ENCODE results near the gene CEP128. TPM values are rescaled to one million over a fixed set of nuclear protein-coding genes. Genes with fewer than 3 reads are reported as not detected.

CEP128 gene
- total RNA-seq, 1 donor from 2014 or later: 18.2 TPM

- Mint-ChIP-seq H3K4me3 (no peak overlapping the region), H3K36me3 (ENCODE audit: low read depth) (peaks cover 7% of the 10 kb centered on the region), H3K4me1 (ENCODE audit: low read depth) (no peaks in the 10 kb centered on the region), H3K27me3 (ENCODE audit: insufficient read depth) (no peaks in the 10 kb centered on the region), H3K27ac (no peak overlapping the region), H3K9me3 (no peaks in the 10 kb centered on the region)
- no peak for DNase-seq (ENCODE audit: low spot score)
- intact Hi-C loops (cut with micrococcal nuclease): no loop called here
Measured at GRCh38 chr14:80780500-80780899, 161.0 kb downstream of the CEP128 start.

- Mint-ChIP-seq H3K27me3 (ENCODE audit: insufficient read depth) (no peaks in the 10 kb centered on the region), H3K4me3 (no peak overlapping the region), H3K4me1 (ENCODE audit: low read depth) (no peaks in the 10 kb centered on the region), H3K9me3 (no peaks in the 10 kb centered on the region), H3K36me3 (ENCODE audit: low read depth) (peaks cover 5% of the 10 kb centered on the region), H3K27ac (no peak overlapping the region)
- intact Hi-C loops (cut with micrococcal nuclease): no loop called here
- DNase-seq (ENCODE audit: low spot score): no peak
Measured at GRCh38 chr14:80776657-80777056, 164.9 kb downstream of the CEP128 start.

- no peaks in the 10 kb centered on the region for H3K27me3 Mint-ChIP-seq (ENCODE audit: insufficient read depth)
- H3K4me1 Mint-ChIP-seq (ENCODE audit: low read depth): no peaks in the 10 kb centered on the region
- intact Hi-C loops (cut with micrococcal nuclease): no loop called here
- H3K4me3 Mint-ChIP-seq: no peak overlapping the region
- no peak overlapping the region for H3K27ac Mint-ChIP-seq
- H3K36me3 Mint-ChIP-seq (ENCODE audit: low read depth): peaks cover 5% of the 10 kb centered on the region
- no peak for DNase-seq (ENCODE audit: low spot score)
- H3K9me3 Mint-ChIP-seq: no peaks in the 10 kb centered on the region
Measured at GRCh38 chr14:80776186-80776585, 165.4 kb downstream of the CEP128 start.

- H3K4me3 Mint-ChIP-seq: no peak overlapping the region
- no peaks in the 10 kb centered on the region for H3K9me3 Mint-ChIP-seq
- intact Hi-C loops (cut with micrococcal nuclease): no loop called here
- H3K27ac Mint-ChIP-seq: no peak overlapping the region
- H3K4me1 Mint-ChIP-seq (ENCODE audit: low read depth): no peaks in the 10 kb centered on the region
- H3K36me3 Mint-ChIP-seq (ENCODE audit: low read depth): no peaks in the 10 kb centered on the region
- no peak for DNase-seq (ENCODE audit: low spot score)
- H3K27me3 Mint-ChIP-seq (ENCODE audit: insufficient read depth): no peaks in the 10 kb centered on the region
Measured at GRCh38 chr14:80772504-80772903, 169.0 kb downstream of the CEP128 start.

GRCh38 chr14:80771201-80771600 is 170.3 kb downstream of the CEP128 start:
- no peak for DNase-seq (ENCODE audit: low spot score)
- Mint-ChIP-seq H3K9me3 (no peaks in the 10 kb centered on the region), H3K27me3 (ENCODE audit: insufficient read depth) (no peaks in the 10 kb centered on the region), H3K36me3 (ENCODE audit: low read depth) (no peaks in the 10 kb centered on the region), H3K4me1 (ENCODE audit: low read depth) (no peaks in the 10 kb centered on the region), H3K27ac (no peak overlapping the region), H3K4me3 (no peak overlapping the region)
- intact Hi-C loops (cut with micrococcal nuclease): no loop called here

- H3K4me1 Mint-ChIP-seq (ENCODE audit: low read depth): no peaks in the 10 kb centered on the region
- H3K4me3 Mint-ChIP-seq: no peak overlapping the region
- intact Hi-C loops (cut with micrococcal nuclease): no loop called here
- no peaks in the 10 kb centered on the region for H3K27me3 Mint-ChIP-seq (ENCODE audit: insufficient read depth)
- no peaks in the 10 kb centered on the region for H3K9me3 Mint-ChIP-seq
- no peaks in the 10 kb centered on the region for H3K36me3 Mint-ChIP-seq (ENCODE audit: low read depth)
- no peak overlapping the region for H3K27ac Mint-ChIP-seq
- no peak for DNase-seq (ENCODE audit: low spot score)
Measured at GRCh38 chr14:80770114-80770908, 171.2 kb downstream of the CEP128 start.

- intact Hi-C loops (cut with micrococcal nuclease): no loop called here
- H3K27me3 Mint-ChIP-seq (ENCODE audit: insufficient read depth): no peaks in the 10 kb centered on the region
- DNase-seq (ENCODE audit: low spot score): no peak
Measured at GRCh38 chr14:80768646-80769045, 172.9 kb downstream of the CEP128 start.

GRCh38 chr14:80764921-80765507 is 176.5 kb downstream of the CEP128 start:
- H3K4me3 Mint-ChIP-seq: no peak overlapping the region
- DNase-seq (ENCODE audit: low spot score): no peak
- intact Hi-C loops (cut with micrococcal nuclease): no loop called here
- no peaks in the 10 kb centered on the region for H3K4me1 Mint-ChIP-seq (ENCODE audit: low read depth)
- no peaks in the 10 kb centered on the region for H3K9me3 Mint-ChIP-seq
- no peak overlapping the region for H3K27ac Mint-ChIP-seq
- H3K27me3 Mint-ChIP-seq (ENCODE audit: insufficient read depth): no peaks in the 10 kb centered on the region
- H3K36me3 Mint-ChIP-seq (ENCODE audit: low read depth): peaks cover 8% of the 10 kb centered on the region

More at GRCh38 chr14:80768646-80769045, 172.9 kb downstream of the CEP128 start:
- no peak overlapping the region for H3K27ac Mint-ChIP-seq
- H3K4me1 Mint-ChIP-seq (ENCODE audit: low read depth): no peaks in the 10 kb centered on the region
- H3K36me3 Mint-ChIP-seq (ENCODE audit: low read depth): peaks cover 6% of the 10 kb centered on the region
- no peaks in the 10 kb centered on the region for H3K9me3 Mint-ChIP-seq
- no peak overlapping the region for H3K4me3 Mint-ChIP-seq

GRCh38 chr14:80764496-80764895 is 177.0 kb downstream of the CEP128 start:
- Mint-ChIP-seq H3K4me1 (ENCODE audit: low read depth) (no peaks in the 10 kb centered on the region), H3K27ac (no peak overlapping the region), H3K36me3 (ENCODE audit: low read depth) (peaks cover 8% of the 10 kb centered on the region), H3K9me3 (no peaks in the 10 kb centered on the region), H3K27me3 (ENCODE audit: insufficient read depth) (no peaks in the 10 kb centered on the region), H3K4me3 (no peak overlapping the region)
- intact Hi-C loops (cut with micrococcal nuclease): no loop called here
- no peak for DNase-seq (ENCODE audit: low spot score)

GRCh38 chr14:80762641-80763228 is 178.8 kb downstream of the CEP128 start:
- no peaks in the 10 kb centered on the region for H3K9me3 Mint-ChIP-seq
- peaks cover 8% of the 10 kb centered on the region for H3K36me3 Mint-ChIP-seq (ENCODE audit: low read depth)
- H3K4me3 Mint-ChIP-seq: no peak overlapping the region
- DNase-seq (ENCODE audit: low spot score): no peak
- H3K27ac Mint-ChIP-seq: no peak overlapping the region
- H3K27me3 Mint-ChIP-seq (ENCODE audit: insufficient read depth): no peaks in the 10 kb centered on the region
- intact Hi-C loops (cut with micrococcal nuclease): no loop called here
- no peaks in the 10 kb centered on the region for H3K4me1 Mint-ChIP-seq (ENCODE audit: low read depth)

GRCh38 chr14:80754696-80755095 is 186.8 kb downstream of the CEP128 start:
- no peak overlapping the region for H3K4me3 Mint-ChIP-seq
- no peaks in the 10 kb centered on the region for H3K27me3 Mint-ChIP-seq (ENCODE audit: insufficient read depth)
- intact Hi-C loops (cut with micrococcal nuclease): no loop called here
- H3K4me1 Mint-ChIP-seq (ENCODE audit: low read depth): peaks cover 6% of the 10 kb centered on the region
- H3K9me3 Mint-ChIP-seq: no peaks in the 10 kb centered on the region
- H3K27ac Mint-ChIP-seq: no peak overlapping the region
- no peak for DNase-seq (ENCODE audit: low spot score)
- peaks cover 13% of the 10 kb centered on the region for H3K36me3 Mint-ChIP-seq (ENCODE audit: low read depth)

GRCh38 chr14:80751285-80751684 is 190.3 kb downstream of the CEP128 start:
- H3K27ac Mint-ChIP-seq: no peak overlapping the region
- no peak overlapping the region for H3K4me3 Mint-ChIP-seq
- H3K4me1 Mint-ChIP-seq (ENCODE audit: low read depth): peaks cover 3% of the 10 kb centered on the region
- no peak for DNase-seq (ENCODE audit: low spot score)
- intact Hi-C loops (cut with micrococcal nuclease): no loop called here
- H3K9me3 Mint-ChIP-seq: no peaks in the 10 kb centered on the region
- H3K27me3 Mint-ChIP-seq (ENCODE audit: insufficient read depth): no peaks in the 10 kb centered on the region
- H3K36me3 Mint-ChIP-seq (ENCODE audit: low read depth): peaks cover 11% of the 10 kb centered on the region

- DNase-seq (ENCODE audit: low spot score): no peak
- no peaks in the 10 kb centered on the region for H3K4me1 Mint-ChIP-seq (ENCODE audit: low read depth)
Measured at GRCh38 chr14:80726211-80726610, 215.3 kb downstream of the CEP128 start.

More at GRCh38 chr14:80726211-80726610, 215.3 kb downstream of the CEP128 start:
- Mint-ChIP-seq H3K27ac (no peak overlapping the region), H3K36me3 (ENCODE audit: low read depth) (no peaks in the 10 kb centered on the region), H3K27me3 (ENCODE audit: insufficient read depth) (no peaks in the 10 kb centered on the region), H3K9me3 (no peaks in the 10 kb centered on the region), H3K4me3 (no peak overlapping the region)
- intact Hi-C loops (cut with micrococcal nuclease): no loop called here

Measured in activated T-helper 1 cell treated with anti-CD3 and anti-CD28 coated beads, Interleukin-12 subunit alpha, Interleukin-12 subunit beta, Interleukin-2, Interleukin-4 antibody, amounts not matched to agents 30 ng/mL and 10 ng/mL and 1 ng/mL, durations not matched to agents 14 hours and 24 hours and 36 hours (primary cell).